Testis (tissue), 3 donors: ENCODE measurements around the gene DZIP1. TPM values are rescaled to one million over a fixed set of nuclear protein-coding genes. Genes with fewer than 3 reads are reported as not detected.
"Not testable (repeated sequence)": the region's sequence is repeated elsewhere in the genome, so short reads cannot be mapped to it uniquely, and the experiment has no call there.

Experiments
- DNase-seq: peaks from one replicate; pipeline ENCODE4 v3.0.0-alpha.2; 2019
- H3K27ac ChIP-seq, 2 donors: fragments of 200-600 bp; sonication (generic); one replicate each; pipeline ENCODE4 v1.5.1; 2019
- H3K27me3 ChIP-seq: fragments of 200-600 bp; sonication (generic); one replicate; pipeline ENCODE4 v1.5.1; 2019
- H3K36me3 ChIP-seq: fragments of 200-600 bp; sonication (generic); one replicate; pipeline ENCODE4 v1.5.1; 2017; ENCODE audit warnings: low read depth; ENCODE audit errors: missing control alignments
- H3K4me1 ChIP-seq: fragments of 200-600 bp; sonication (generic); one replicate; pipeline ENCODE4 v1.5.1; 2019
- H3K4me3 ChIP-seq, 2 donors: fragments of 200-600 bp; sonication (generic); one replicate each; pipeline ENCODE4 v1.5.1; 2017 to 2019
- H3K9me3 ChIP-seq: fragments of 200-600 bp; sonication (generic); one replicate; pipeline ENCODE4 v1.5.1; 2017
- CTCF ChIP-seq, 3 experiments: fragments of 450-650 bp in 2 of 3; fragments of 200-600 bp in 1 of 3; sonication (generic) in 1 of 3; IDR thresholded peaks; one replicate each; pipeline ENCODE4 v1.5.1; 2016 to 2019; ENCODE audit warnings: antibody characterized with exemption in 3 of 3, mild to moderate bottlenecking in 2 of 3, moderate library complexity in 1 of 3
- POLR2A ChIP-seq: fragments of 450-650 bp; IDR thresholded peaks from one replicate; pipeline ENCODE4 v1.6.1; 2017; ENCODE audit warnings: antibody characterized with exemption, mild to moderate bottlenecking, moderate library complexity
- WGBS, 2 donors: methylation state at CpG; one replicate each; pipeline ENCODE4 v1.1.5; 2018; 5-methylcytosine and 5-hydroxymethylcytosine counted together
- intact Hi-C: fragments of 100-400 bp; cut with DNase I; formaldehyde crosslinking; loops from one replicate; pipeline ENCODE4 v1.15.1; 2023; ENCODE audit warnings: low total_unique reads
- polyA plus RNA-seq: library from polyadenylated mRNA; stranded (reverse); fragments of 350-450 nt; fragmentation: Illumina TruSeq; extraction: RNeasy Lipid Tissue Mini Kit (QIAGEN cat#74804); gene quantifications from one replicate; pipeline ENCODE4 v1.2.3, GENCODE V29; 2014; ENCODE audit warnings: low read depth, low replicate concordance; ENCODE audit not compliant: insufficient read depth
- total RNA-seq, 2 donors: library from RNA; depleted of rRNA; stranded (reverse); fragments of >200 nt; gene quantifications; one replicate each; pipeline ENCODE4 v1.2.3, GENCODE V29; 2016

Gene DZIP1
- total and polyA plus RNA-seq, 3 donors from 2014 or later, result 54.7 to 143 (median 63.7) TPM

GRCh38 chr13:95568131-95568530, 76.4 kb downstream of the DZIP1 start:
- Histone ChIP-seq H3K4me3 (no peak overlapping the region), H3K27ac (no peak overlapping the region), H3K36me3 (no peaks in the 10 kb centered on the region), H3K9me3 (no peaks in the 10 kb centered on the region), H3K4me1 (no peaks in the 10 kb centered on the region), H3K27me3 (no peaks in the 10 kb centered on the region)
- 93 to 96% methylated on average over 2 of the region's 2 CpGs for WGBS, 2 donors
- TF ChIP-seq CTCF (IDR thresholded peaks at IDR 0.05) (no peak), POLR2A (no peak)
- intact Hi-C loops, result no loop called here
- DNase-seq, result no peak

GRCh38 chr13:95565758-95566157, 78.7 kb downstream of the DZIP1 start:
- H3K36me3 ChIP-seq, H3K9me3 ChIP-seq, H3K4me3 ChIP-seq, intact Hi-C loops, H3K27me3 ChIP-seq, H3K27ac ChIP-seq, H3K4me1 ChIP-seq, DNase-seq: not testable (repeated sequence)
- WGBS, 2 donors, result 95 to 100% methylated on average over 1 of the region's 1 CpG

GRCh38 chr13:95564733-95565291, 79.7 kb downstream of the DZIP1 start:
- Histone ChIP-seq H3K27ac (no peak overlapping the region), H3K36me3 (no peaks in the 10 kb centered on the region), H3K4me3 (no peak overlapping the region), H3K4me1 (no peaks in the 10 kb centered on the region), H3K9me3 (no peaks in the 10 kb centered on the region), H3K27me3 (no peaks in the 10 kb centered on the region)
- DNase-seq, result no peak
- intact Hi-C loops, result no loop called here
- TF ChIP-seq CTCF (IDR thresholded peaks at IDR 0.05) (no peak), POLR2A (no peak)
- 55 to 56% methylated on average over 5 of the region's 5 CpGs for WGBS, 2 donors

GRCh38 chr13:95564091-95564490, 80.4 kb downstream of the DZIP1 start:
- Histone ChIP-seq H3K36me3 (no peaks in the 10 kb centered on the region), H3K27me3 (no peaks in the 10 kb centered on the region), H3K27ac (no peak overlapping the region), H3K9me3 (no peaks in the 10 kb centered on the region), H3K4me3 (no peak overlapping the region), H3K4me1 (no peaks in the 10 kb centered on the region)
- no peak for DNase-seq
- TF ChIP-seq CTCF (IDR thresholded peaks at IDR 0.05) (no peak), POLR2A (no peak)
- intact Hi-C loops, result no loop called here
- 65 to 70% methylated on average over 3 of the region's 3 CpGs for WGBS, 2 donors

GRCh38 chr13:95560387-95560786, 84.1 kb downstream of the DZIP1 start:
- no peaks in the 10 kb centered on the region for H3K9me3 ChIP-seq
- no peak for DNase-seq
- 87 to 91% methylated on average over 6 of the region's 6 CpGs for WGBS, 2 donors
- no peak for TF ChIP-seq POLR2A
- no peak for TF ChIP-seq CTCF (IDR thresholded peaks at IDR 0.05)
- H3K4me1 ChIP-seq, result no peaks in the 10 kb centered on the region
- H3K27ac ChIP-seq, result no peak overlapping the region
- no peak overlapping the region for H3K4me3 ChIP-seq
- no peaks in the 10 kb centered on the region for H3K27me3 ChIP-seq
- no peaks in the 10 kb centered on the region for H3K36me3 ChIP-seq
- intact Hi-C loops, result no loop called here
